Measurements from ENCODE around the gene NOS3.

The NOS3 gene

DNA sequence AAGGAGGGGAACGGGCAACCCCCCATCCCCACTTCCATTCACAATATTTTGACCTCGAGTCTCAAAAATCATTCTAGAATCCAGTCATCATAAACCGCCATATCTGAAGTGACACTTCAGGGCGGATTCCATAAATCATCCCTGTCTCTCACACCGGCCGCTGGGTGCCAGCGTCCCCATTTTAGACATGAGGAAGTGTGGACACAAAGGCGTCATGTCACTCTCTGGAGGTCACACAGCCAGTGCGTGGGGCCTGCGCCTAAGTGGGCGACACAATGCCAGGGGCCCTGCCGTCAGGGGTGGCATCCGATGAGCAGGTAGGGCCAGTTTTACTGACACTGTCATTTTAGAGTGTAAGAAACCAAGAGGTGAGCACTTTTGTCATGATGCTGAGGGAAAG lies 32.2 kb upstream of the NOS3 start:
- Histone ChIP-seq H3K27me3 (ENCODE audit: insufficient read depth, poor library complexity, severe bottlenecking) (peaks cover 12% of the 10 kb centered on the region), H3K4me1 (ENCODE audit: insufficient read depth, poor library complexity, severe bottlenecking) (no peaks in the 10 kb centered on the region), H3K36me3 (ENCODE audit: low read depth) (no peaks in the 10 kb centered on the region), H3K4me3 (ENCODE audit: severe bottlenecking) (no peak overlapping the region), H3K27ac (ENCODE audit: poor library complexity, severe bottlenecking) (no peak overlapping the region), H3K9me3 (ENCODE audit: severe bottlenecking) (no peaks in the 10 kb centered on the region)
- no peak for DNase-seq (ENCODE audit: low spot score)
- TF ChIP-seq, protein P1, sequence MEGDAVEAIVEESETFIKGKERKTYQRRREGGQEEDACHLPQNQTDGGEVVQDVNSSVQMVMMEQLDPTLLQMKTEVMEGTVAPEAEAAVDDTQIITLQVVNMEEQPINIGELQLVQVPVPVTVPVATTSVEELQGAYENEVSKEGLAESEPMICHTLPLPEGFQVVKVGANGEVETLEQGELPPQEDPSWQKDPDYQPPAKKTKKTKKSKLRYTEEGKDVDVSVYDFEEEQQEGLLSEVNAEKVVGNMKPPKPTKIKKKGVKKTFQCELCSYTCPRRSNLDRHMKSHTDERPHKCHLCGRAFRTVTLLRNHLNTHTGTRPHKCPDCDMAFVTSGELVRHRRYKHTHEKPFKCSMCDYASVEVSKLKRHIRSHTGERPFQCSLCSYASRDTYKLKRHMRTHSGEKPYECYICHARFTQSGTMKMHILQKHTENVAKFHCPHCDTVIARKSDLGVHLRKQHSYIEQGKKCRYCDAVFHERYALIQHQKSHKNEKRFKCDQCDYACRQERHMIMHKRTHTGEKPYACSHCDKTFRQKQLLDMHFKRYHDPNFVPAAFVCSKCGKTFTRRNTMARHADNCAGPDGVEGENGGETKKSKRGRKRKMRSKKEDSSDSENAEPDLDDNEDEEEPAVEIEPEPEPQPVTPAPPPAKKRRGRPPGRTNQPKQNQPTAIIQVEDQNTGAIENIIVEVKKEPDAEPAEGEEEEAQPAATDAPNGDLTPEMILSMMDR (IDR thresholded peaks at IDR 0.05; ENCODE audit: poor library complexity, severe bottlenecking): no peak
- ATAC-seq (ENCODE audit: low read depth): no peak

DNA sequence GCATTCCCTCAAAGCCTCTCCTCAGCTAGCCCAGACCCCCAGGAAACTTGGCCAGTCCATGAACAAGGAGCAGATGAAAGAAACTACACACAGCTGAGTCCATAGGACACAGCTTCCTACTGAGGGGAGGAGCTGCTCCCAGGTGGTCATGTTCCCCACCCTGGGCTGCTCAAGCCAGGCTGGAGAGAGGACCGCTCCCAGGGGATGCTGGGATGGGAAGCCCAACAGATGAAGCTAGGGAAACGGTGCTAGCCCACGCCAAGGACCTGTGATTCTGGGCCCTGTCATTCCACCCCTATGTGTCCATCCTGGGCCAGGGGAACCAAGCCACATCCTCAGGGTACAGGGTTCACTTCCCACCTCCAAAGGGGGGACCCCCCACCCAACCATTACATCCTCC lies 31.7 kb upstream of the NOS3 start:
- TF ChIP-seq, protein P1 (IDR thresholded peaks at IDR 0.05; ENCODE audit: poor library complexity, severe bottlenecking): no peak
- DNase-seq (ENCODE audit: low spot score) (no peak), ATAC-seq (ENCODE audit: low read depth) (no peak)
- no peak overlapping the region for H3K27ac ChIP-seq (ENCODE audit: poor library complexity, severe bottlenecking)
- no peaks in the 10 kb centered on the region for H3K4me1 ChIP-seq (ENCODE audit: insufficient read depth, poor library complexity, severe bottlenecking)
- H3K9me3 ChIP-seq (ENCODE audit: severe bottlenecking): no peaks in the 10 kb centered on the region
- no peak overlapping the region for H3K4me3 ChIP-seq (ENCODE audit: severe bottlenecking)
- peaks cover 12% of the 10 kb centered on the region for H3K27me3 ChIP-seq (ENCODE audit: insufficient read depth, poor library complexity, severe bottlenecking)
- no peaks in the 10 kb centered on the region for H3K36me3 ChIP-seq (ENCODE audit: low read depth)

- H3K27ac ChIP-seq (ENCODE audit: poor library complexity, severe bottlenecking): no peak overlapping the region
- H3K27me3 ChIP-seq (ENCODE audit: insufficient read depth, poor library complexity, severe bottlenecking): peaks cover 12% of the 10 kb centered on the region
- no peak for ATAC-seq (ENCODE audit: low read depth)
- no peak overlapping the region for H3K4me3 ChIP-seq (ENCODE audit: severe bottlenecking)
- no peaks in the 10 kb centered on the region for H3K36me3 ChIP-seq (ENCODE audit: low read depth)
- no peaks in the 10 kb centered on the region for H3K4me1 ChIP-seq (ENCODE audit: insufficient read depth, poor library complexity, severe bottlenecking)
- TF ChIP-seq, protein P1 (IDR thresholded peaks at IDR 0.05; ENCODE audit: poor library complexity, severe bottlenecking): no peak
- no peak for DNase-seq (ENCODE audit: low spot score)
- H3K9me3 ChIP-seq (ENCODE audit: severe bottlenecking): no peaks in the 10 kb centered on the region
Observed at GRCh38 chr7:150959739-150960734, 30.8 kb upstream of the NOS3 start.

- H3K4me3 ChIP-seq (ENCODE audit: severe bottlenecking): no peak overlapping the region
- no peaks in the 10 kb centered on the region for H3K36me3 ChIP-seq (ENCODE audit: low read depth)
- ATAC-seq (ENCODE audit: low read depth): no peak
- no peaks in the 10 kb centered on the region for H3K4me1 ChIP-seq (ENCODE audit: insufficient read depth, poor library complexity, severe bottlenecking)
- peaks cover 12% of the 10 kb centered on the region for H3K27me3 ChIP-seq (ENCODE audit: insufficient read depth, poor library complexity, severe bottlenecking)
- DNase-seq (ENCODE audit: low spot score): no peak
- TF ChIP-seq, protein P1 (IDR thresholded peaks at IDR 0.05; ENCODE audit: poor library complexity, severe bottlenecking): no peak
- H3K27ac ChIP-seq (ENCODE audit: poor library complexity, severe bottlenecking): no peak overlapping the region
- H3K9me3 ChIP-seq (ENCODE audit: severe bottlenecking): no peaks in the 10 kb centered on the region
Observed at GRCh38 chr7:150961510-150962289, 29.1 kb upstream of the NOS3 start.

Data from RWPE2 (cell line).